WTC11 (cell line): ENCODE data around the gene KLHL29. TPM values are rescaled to one million over a fixed set of nuclear protein-coding genes. Genes with fewer than 3 reads are reported as not detected.

ENCODE experiments used
- ATAC-seq: fragments of 200-7000 bp; cut with Tn5 transposase; 2 replicates; pipeline ENCODE4 v1.10.0; 2021; ENCODE audit warnings: mild to moderate bottlenecking, moderate library complexity
- CTCF ChIA-PET: fragments of 300-600 bp; sonication (Branson Sonifier 250); formaldehyde crosslinking; loops from one replicate; lab custom pipeline; 2021; ENCODE audit warnings: antibody characterized with exemption; lab: Charles Lee
- POLR2A ChIA-PET: fragments of 350-600 bp; sonication (Branson Sonifier 250); formaldehyde crosslinking; loops from one replicate; lab custom pipeline; 2021; ENCODE audit warnings: antibody characterized with exemption; lab: Charles Lee
- DNase-seq: peaks from one replicate; pipeline ENCODE4 v3.0.0; 2021; ENCODE audit warnings: low spot score
- H3K27ac Mint-ChIP-seq: 2 replicates; pipeline ENCODE4 v1.8.0; 2021; ENCODE audit warnings: mixed read lengths
- H3K27me3 Mint-ChIP-seq: 2 replicates; pipeline ENCODE4 v1.8.0; 2021; ENCODE audit warnings: low read depth, mild to moderate bottlenecking, moderate library complexity, mixed read lengths
- H3K36me3 Mint-ChIP-seq: 2 replicates; pipeline ENCODE4 v1.8.0; 2021; ENCODE audit warnings: mixed read lengths
- H3K4me1 Mint-ChIP-seq: 2 replicates; pipeline ENCODE4 v1.8.0; 2022; ENCODE audit warnings: mixed read lengths
- H3K4me3 Mint-ChIP-seq: 2 replicates; pipeline ENCODE4 v1.8.0; 2021; ENCODE audit warnings: mild to moderate bottlenecking, moderate library complexity, mixed read lengths
- H3K9me3 Mint-ChIP-seq: 2 replicates; pipeline ENCODE4 v1.8.0; 2021; ENCODE audit warnings: mixed read lengths
- AR ChIP-seq: fragments of 250-450 bp; sonication (Bioruptor Pico); IDR thresholded peaks from 2 replicates; pipeline ENCODE4 v1.9.0; 2021; ENCODE audit warnings: mild to moderate bottlenecking
- ELF4 ChIP-seq: sonication (generic); formaldehyde crosslinking; IDR thresholded peaks from 2 replicates; pipeline ENCODE4 v1.8.1; 2022; ENCODE audit warnings: low read depth, mild to moderate bottlenecking, moderate library complexity, missing genetic modification reagents
- MXD4 ChIP-seq: fragments of 250-450 bp; sonication (Bioruptor Pico); IDR thresholded peaks from 2 replicates; pipeline ENCODE4 v1.8.0; 2021; ENCODE audit warnings: mild to moderate bottlenecking, moderate library complexity, borderline replicate concordance
- NR3C1 ChIP-seq: sonication (generic); formaldehyde crosslinking; conservative IDR thresholded peaks from 2 replicates; pipeline ENCODE4 v1.8.1; 2023; ENCODE audit warnings: low read depth, mild to moderate bottlenecking, missing genetic modification reagents
- SMAD3 ChIP-seq: sonication (generic); formaldehyde crosslinking; IDR thresholded peaks from 2 replicates; pipeline ENCODE4 v1.8.0; 2022; ENCODE audit warnings: missing genetic modification reagents, mild to moderate bottlenecking, borderline replicate concordance
- TEAD1 ChIP-seq: sonication (generic); formaldehyde crosslinking; IDR thresholded peaks from 2 replicates; pipeline ENCODE4 v1.8.0; 2022; ENCODE audit warnings: mild to moderate bottlenecking, missing genetic modification reagents
- USF1 ChIP-seq: sonication (generic); formaldehyde crosslinking; IDR thresholded peaks from 2 replicates; pipeline ENCODE4 v1.8.0; 2022; ENCODE audit warnings: mild to moderate bottlenecking, missing genetic modification reagents
- ZNF416 ChIP-seq: fragments of 250-450 bp; sonication (Bioruptor Pico); IDR thresholded peaks from 2 replicates; pipeline ENCODE4 v1.9.0; 2021; ENCODE audit warnings: mild to moderate bottlenecking, inconsistent platforms
- ZNF423 ChIP-seq: fragments of 250-450 bp; sonication (Bioruptor Pico); IDR thresholded peaks from 2 replicates; pipeline ENCODE4 v2.1.2; 2022; ENCODE audit warnings: mild to moderate bottlenecking, moderate library complexity
- total RNA-seq: library from RNA; stranded (reverse); gene quantifications from 3 replicates; pipeline ENCODE4 v1.2.3, GENCODE V29; 2021
- TF ChIP-seq, protein P1 (sequence below): sonication (generic); formaldehyde crosslinking; IDR thresholded peaks from 2 replicates; pipeline ENCODE4 v1.8.1; 2022; ENCODE audit warnings: low read depth, mild to moderate bottlenecking, moderate library complexity, missing genetic modification reagents, borderline replicate concordance
- TF ChIP-seq, protein P2 (sequence below): sonication (generic); formaldehyde crosslinking; IDR thresholded peaks from 2 replicates; pipeline ENCODE4 v1.8.0; 2022; ENCODE audit warnings: mild to moderate bottlenecking, missing genetic modification reagents
- TF ChIP-seq, protein P3 (sequence below): sonication (generic); formaldehyde crosslinking; conservative IDR thresholded peaks from 2 replicates; pipeline ENCODE4 v1.8.1; 2023; ENCODE audit warnings: mild to moderate bottlenecking, low read depth, missing genetic modification reagents, moderate library complexity
- TF ChIP-seq, protein P4 (sequence below): sonication (generic); formaldehyde crosslinking; IDR thresholded peaks from 2 replicates; pipeline ENCODE4 v1.8.0; 2022; ENCODE audit warnings: missing genetic modification reagents
- TF ChIP-seq, protein P5 (sequence below): sonication (generic); formaldehyde crosslinking; IDR thresholded peaks from 2 replicates; pipeline ENCODE4 v1.8.0; 2023; ENCODE audit warnings: mild to moderate bottlenecking, missing genetic modification reagents
- TF ChIP-seq, protein P6 (sequence below): fragments of 250-450 bp; sonication (Bioruptor Pico); IDR thresholded peaks from 2 replicates; pipeline ENCODE4 v1.9.0; 2021; ENCODE audit warnings: moderate library complexity, mild to moderate bottlenecking, inconsistent platforms, borderline replicate concordance

KLHL29 gene
- total RNA-seq, 1 experiment from 2014 or later = 7.1 TPM

- TF ChIP-seq AR (CRISPR knock-in tag) (no peak), TEAD1 (CRISPR knock-in tag) (no peak), ZNF416 (CRISPR knock-in tag) (no peak)
- TF ChIP-seq, protein P1, sequence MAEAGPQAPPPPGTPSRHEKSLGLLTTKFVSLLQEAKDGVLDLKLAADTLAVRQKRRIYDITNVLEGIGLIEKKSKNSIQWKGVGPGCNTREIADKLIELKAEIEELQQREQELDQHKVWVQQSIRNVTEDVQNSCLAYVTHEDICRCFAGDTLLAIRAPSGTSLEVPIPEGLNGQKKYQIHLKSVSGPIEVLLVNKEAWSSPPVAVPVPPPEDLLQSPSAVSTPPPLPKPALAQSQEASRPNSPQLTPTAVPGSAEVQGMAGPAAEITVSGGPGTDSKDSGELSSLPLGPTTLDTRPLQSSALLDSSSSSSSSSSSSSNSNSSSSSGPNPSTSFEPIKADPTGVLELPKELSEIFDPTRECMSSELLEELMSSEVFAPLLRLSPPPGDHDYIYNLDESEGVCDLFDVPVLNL = no peak
- TF ChIP-seq, protein P2, sequence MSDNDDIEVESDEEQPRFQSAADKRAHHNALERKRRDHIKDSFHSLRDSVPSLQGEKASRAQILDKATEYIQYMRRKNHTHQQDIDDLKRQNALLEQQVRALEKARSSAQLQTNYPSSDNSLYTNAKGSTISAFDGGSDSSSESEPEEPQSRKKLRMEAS (CRISPR knock-in tag) = no peak
Observed at GRCh38 chr2:23508066-23508390, 123.0 kb downstream of the KLHL29 start (continued).

DNA sequence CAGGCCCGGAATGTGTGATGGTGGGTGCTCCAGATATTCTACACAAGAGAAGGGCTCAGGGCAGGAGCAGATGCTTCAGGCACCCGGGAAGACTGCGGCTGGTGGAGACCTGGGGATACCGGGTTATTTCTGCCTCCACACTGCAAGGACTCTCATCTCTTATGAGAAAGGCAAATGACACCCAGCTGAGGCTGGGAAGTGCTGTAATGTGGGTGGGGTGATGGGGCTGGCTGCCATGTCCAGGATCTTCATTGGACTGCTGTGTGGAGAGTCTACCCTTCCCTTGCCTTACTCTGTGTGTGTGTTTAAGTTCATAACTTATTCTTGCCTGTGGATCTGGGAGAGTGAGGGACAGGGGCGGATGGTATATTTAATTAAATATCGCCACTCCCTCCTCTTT lies 124.1 kb downstream of the KLHL29 start:
- Mint-ChIP-seq H3K27ac (no peak overlapping the region), H3K9me3 (no peaks in the 10 kb centered on the region), H3K4me3 (no peak overlapping the region), H3K36me3 (no peaks in the 10 kb centered on the region), H3K4me1 (no peaks in the 10 kb centered on the region), H3K27me3 (no peaks in the 10 kb centered on the region; the same call in 1 of the 2 replicates)
- ChIA-PET CTCF (interaction anchor here (1.0 to 3.0 kb wide), 2 partner anchors 115 to 179 kb away, joined by 4 to 9 read pairs; no protein-coding TSS in a partner anchor), POLR2A (interaction anchor here (0.5 kb wide), 1 partner anchor 73 kb away, joined by 3 read pairs; no protein-coding TSS in a partner anchor)
- no peak for ATAC-seq
- TF ChIP-seq, protein P3, sequence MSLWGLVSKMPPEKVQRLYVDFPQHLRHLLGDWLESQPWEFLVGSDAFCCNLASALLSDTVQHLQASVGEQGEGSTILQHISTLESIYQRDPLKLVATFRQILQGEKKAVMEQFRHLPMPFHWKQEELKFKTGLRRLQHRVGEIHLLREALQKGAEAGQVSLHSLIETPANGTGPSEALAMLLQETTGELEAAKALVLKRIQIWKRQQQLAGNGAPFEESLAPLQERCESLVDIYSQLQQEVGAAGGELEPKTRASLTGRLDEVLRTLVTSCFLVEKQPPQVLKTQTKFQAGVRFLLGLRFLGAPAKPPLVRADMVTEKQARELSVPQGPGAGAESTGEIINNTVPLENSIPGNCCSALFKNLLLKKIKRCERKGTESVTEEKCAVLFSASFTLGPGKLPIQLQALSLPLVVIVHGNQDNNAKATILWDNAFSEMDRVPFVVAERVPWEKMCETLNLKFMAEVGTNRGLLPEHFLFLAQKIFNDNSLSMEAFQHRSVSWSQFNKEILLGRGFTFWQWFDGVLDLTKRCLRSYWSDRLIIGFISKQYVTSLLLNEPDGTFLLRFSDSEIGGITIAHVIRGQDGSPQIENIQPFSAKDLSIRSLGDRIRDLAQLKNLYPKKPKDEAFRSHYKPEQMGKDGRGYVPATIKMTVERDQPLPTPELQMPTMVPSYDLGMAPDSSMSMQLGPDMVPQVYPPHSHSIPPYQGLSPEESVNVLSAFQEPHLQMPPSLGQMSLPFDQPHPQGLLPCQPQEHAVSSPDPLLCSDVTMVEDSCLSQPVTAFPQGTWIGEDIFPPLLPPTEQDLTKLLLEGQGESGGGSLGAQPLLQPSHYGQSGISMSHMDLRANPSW (CRISPR knock-in tag) = no peak
- TF ChIP-seq ELF4 (CRISPR knock-in tag) = no peak
- no peak for TF ChIP-seq USF1 (CRISPR knock-in tag)
- no peak for DNase-seq

DNA sequence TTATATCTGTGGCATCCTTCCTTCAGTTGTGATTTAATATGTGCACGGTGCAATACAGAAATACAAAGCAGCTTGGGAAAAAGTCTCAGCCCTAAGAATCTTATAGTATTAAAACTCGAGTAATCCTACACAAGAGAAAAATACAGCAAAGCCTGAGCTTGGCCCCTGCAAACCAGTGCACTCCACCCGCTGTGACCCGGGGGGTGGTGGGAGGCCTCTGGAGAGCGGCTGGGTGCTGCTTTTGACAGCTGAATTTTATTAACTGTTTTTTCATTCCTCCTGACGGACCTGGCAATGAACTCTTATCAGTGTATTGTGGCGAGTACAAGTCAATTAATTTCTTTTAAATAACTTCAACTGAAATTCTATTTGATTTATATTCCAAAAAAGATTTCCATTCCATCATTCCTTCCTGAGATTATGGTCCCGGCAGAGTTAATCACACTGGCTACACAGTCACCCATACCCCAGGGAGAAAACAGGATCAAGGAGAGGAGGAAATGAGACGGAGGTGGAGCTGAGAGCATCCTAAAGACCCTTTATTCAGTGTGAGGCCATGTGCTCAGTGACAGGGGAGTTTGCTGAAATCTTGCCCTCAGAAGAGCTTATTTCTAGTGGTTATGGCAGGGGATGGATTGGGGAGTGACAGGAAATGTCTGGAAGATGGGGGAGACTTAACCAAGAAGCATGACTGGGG lies 124.8 kb downstream of the KLHL29 start:
- no peaks in the 10 kb centered on the region for H3K4me1 Mint-ChIP-seq
- CTCF ChIA-PET = interaction anchor here (1.0 to 3.0 kb wide), 2 partner anchors 105 to 115 kb away, joined by 4 to 9 read pairs; no protein-coding TSS in a partner anchor
- TF ChIP-seq MXD4 (CRISPR knock-in tag) (no peak), SMAD3 (CRISPR knock-in tag) (no peak), ZNF423 (CRISPR knock-in tag) (no peak), NR3C1 (CRISPR knock-in tag) (no peak)
- TF ChIP-seq, protein P4, sequence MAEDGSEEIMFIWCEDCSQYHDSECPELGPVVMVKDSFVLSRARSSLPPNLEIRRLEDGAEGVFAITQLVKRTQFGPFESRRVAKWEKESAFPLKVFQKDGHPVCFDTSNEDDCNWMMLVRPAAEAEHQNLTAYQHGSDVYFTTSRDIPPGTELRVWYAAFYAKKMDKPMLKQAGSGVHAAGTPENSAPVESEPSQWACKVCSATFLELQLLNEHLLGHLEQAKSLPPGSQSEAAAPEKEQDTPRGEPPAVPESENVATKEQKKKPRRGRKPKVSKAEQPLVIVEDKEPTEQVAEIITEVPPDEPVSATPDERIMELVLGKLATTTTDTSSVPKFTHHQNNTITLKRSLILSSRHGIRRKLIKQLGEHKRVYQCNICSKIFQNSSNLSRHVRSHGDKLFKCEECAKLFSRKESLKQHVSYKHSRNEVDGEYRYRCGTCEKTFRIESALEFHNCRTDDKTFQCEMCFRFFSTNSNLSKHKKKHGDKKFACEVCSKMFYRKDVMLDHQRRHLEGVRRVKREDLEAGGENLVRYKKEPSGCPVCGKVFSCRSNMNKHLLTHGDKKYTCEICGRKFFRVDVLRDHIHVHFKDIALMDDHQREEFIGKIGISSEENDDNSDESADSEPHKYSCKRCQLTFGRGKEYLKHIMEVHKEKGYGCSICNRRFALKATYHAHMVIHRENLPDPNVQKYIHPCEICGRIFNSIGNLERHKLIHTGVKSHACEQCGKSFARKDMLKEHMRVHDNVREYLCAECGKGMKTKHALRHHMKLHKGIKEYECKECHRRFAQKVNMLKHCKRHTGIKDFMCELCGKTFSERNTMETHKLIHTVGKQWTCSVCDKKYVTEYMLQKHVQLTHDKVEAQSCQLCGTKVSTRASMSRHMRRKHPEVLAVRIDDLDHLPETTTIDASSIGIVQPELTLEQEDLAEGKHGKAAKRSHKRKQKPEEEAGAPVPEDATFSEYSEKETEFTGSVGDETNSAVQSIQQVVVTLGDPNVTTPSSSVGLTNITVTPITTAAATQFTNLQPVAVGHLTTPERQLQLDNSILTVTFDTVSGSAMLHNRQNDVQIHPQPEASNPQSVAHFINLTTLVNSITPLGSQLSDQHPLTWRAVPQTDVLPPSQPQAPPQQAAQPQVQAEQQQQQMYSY (CRISPR knock-in tag) = no peak
- TF ChIP-seq, protein P5, sequence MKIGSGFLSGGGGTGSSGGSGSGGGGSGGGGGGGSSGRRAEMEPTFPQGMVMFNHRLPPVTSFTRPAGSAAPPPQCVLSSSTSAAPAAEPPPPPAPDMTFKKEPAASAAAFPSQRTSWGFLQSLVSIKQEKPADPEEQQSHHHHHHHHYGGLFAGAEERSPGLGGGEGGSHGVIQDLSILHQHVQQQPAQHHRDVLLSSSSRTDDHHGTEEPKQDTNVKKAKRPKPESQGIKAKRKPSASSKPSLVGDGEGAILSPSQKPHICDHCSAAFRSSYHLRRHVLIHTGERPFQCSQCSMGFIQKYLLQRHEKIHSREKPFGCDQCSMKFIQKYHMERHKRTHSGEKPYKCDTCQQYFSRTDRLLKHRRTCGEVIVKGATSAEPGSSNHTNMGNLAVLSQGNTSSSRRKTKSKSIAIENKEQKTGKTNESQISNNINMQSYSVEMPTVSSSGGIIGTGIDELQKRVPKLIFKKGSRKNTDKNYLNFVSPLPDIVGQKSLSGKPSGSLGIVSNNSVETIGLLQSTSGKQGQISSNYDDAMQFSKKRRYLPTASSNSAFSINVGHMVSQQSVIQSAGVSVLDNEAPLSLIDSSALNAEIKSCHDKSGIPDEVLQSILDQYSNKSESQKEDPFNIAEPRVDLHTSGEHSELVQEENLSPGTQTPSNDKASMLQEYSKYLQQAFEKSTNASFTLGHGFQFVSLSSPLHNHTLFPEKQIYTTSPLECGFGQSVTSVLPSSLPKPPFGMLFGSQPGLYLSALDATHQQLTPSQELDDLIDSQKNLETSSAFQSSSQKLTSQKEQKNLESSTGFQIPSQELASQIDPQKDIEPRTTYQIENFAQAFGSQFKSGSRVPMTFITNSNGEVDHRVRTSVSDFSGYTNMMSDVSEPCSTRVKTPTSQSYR (CRISPR knock-in tag) = no peak
- TF ChIP-seq, protein P6, sequence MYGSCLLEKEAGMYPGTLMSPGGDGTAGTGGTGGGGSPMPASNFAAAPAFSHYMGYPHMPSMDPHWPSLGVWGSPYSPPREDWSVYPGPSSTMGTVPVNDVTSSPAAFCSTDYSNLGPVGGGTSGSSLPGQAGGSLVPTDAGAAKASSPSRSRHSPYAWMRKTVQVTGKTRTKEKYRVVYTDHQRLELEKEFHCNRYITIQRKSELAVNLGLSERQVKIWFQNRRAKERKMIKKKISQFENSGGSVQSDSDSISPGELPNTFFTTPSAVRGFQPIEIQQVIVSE (CRISPR knock-in tag) = no peak

More for the DNA sequence above, 124.8 kb downstream of the KLHL29 start:
- ATAC-seq = no peak
- Mint-ChIP-seq H3K4me3 (no peak overlapping the region), H3K9me3 (no peaks in the 10 kb centered on the region), H3K36me3 (no peaks in the 10 kb centered on the region), H3K27me3 (no peaks in the 10 kb centered on the region; the same call in 1 of the 2 replicates), H3K27ac (no peak overlapping the region)
- POLR2A ChIA-PET = interaction anchor here (0.5 kb wide), 1 partner anchor 72 kb away, joined by 3 read pairs; no protein-coding TSS in a partner anchor
- DNase-seq = no peak
